Nephron (organoid): ENCODE data around the gene DUSP2.

Source experiments
- H3K27ac Mint-ChIP-seq, 3 experiments: 2 replicates each; pipeline ENCODE4 v1.8.0; 2020; ENCODE audit warnings: mixed read lengths in 3 of 3, mild to moderate bottlenecking in 2 of 3, moderate library complexity in 1 of 3
- H3K27me3 Mint-ChIP-seq: 2 replicates; pipeline ENCODE4 v1.8.0; 2021; ENCODE audit warnings: low read depth, mild to moderate bottlenecking, moderate library complexity, mixed read lengths
- H3K36me3 Mint-ChIP-seq: 2 replicates; pipeline ENCODE4 v1.8.0; 2020; ENCODE audit warnings: low read depth, mixed read lengths
- H3K4me1 Mint-ChIP-seq: 2 replicates; pipeline ENCODE4 v1.8.0; 2020; ENCODE audit warnings: mixed read lengths
- H3K4me3 Mint-ChIP-seq, 3 experiments: 2 replicates each; pipeline ENCODE4 v1.8.0; 2020; ENCODE audit warnings: mild to moderate bottlenecking in 3 of 3, mixed read lengths in 3 of 3, moderate library complexity in 2 of 3
- H3K9me3 Mint-ChIP-seq: 2 replicates; pipeline ENCODE4 v1.8.0; 2020; ENCODE audit warnings: mixed read lengths
- CTCF ChIP-seq, 3 experiments: fragments of 200-600 bp; sonication (generic); IDR thresholded peaks; one replicate each; pipeline ENCODE4 v1.5.0; 2021; ENCODE audit warnings: antibody characterized with exemption in 3 of 3; ENCODE audit not compliant: unreplicated experiment in 3 of 3

Gene DUSP2

GRCh38 chr2:96146153-96146880, 1.1 kb upstream of the DUSP2 start:
- TF ChIP-seq CTCF (IDR thresholded peaks at IDR 0.05; ENCODE audit: unreplicated experiment in 3 of 3) = no peak
- Mint-ChIP-seq H3K36me3 (no peaks in the 10 kb centered on the region), H3K4me3 (peak overlapping the region; percentile 68 to 84 (median 83)), H3K27ac (peak overlapping the region; percentile 94 to 95 (median 94)), H3K27me3 (peaks cover 8% of the 10 kb centered on the region), H3K9me3 (no peaks in the 10 kb centered on the region), H3K4me1 (peaks cover 39% of the 10 kb centered on the region)

GRCh38 chr2:96145848-96146152, 560 bp upstream of the DUSP2 start:
- Mint-ChIP-seq H3K27ac (peak overlapping the region; percentile 94 to 95 (median 94)), H3K4me1 (peaks cover 39% of the 10 kb centered on the region), H3K4me3 (peak overlapping the region; percentile 67 to 84 (median 83)), H3K27me3 (peaks cover 8% of the 10 kb centered on the region), H3K36me3 (no peaks in the 10 kb centered on the region), H3K9me3 (no peaks in the 10 kb centered on the region)
- TF ChIP-seq CTCF (IDR thresholded peaks at IDR 0.05; ENCODE audit: unreplicated experiment in 3 of 3) = no peak

GRCh38 chr2:96144481-96145035, 682 bp downstream of the DUSP2 start:
- peaks cover 8% of the 10 kb centered on the region for H3K27me3 Mint-ChIP-seq
- peak in 1 of 3 experiments; percentile 1 for TF ChIP-seq CTCF (IDR thresholded peaks at IDR 0.05; ENCODE audit: unreplicated experiment in 3 of 3)
- H3K4me1 Mint-ChIP-seq = peaks cover 39% of the 10 kb centered on the region
- peak overlapping the region; percentile 40 to 73 (median 64) for H3K27ac Mint-ChIP-seq
- H3K9me3 Mint-ChIP-seq = no peaks in the 10 kb centered on the region
- peak overlapping the region; percentile 81 to 88 (median 85) for H3K4me3 Mint-ChIP-seq
- H3K36me3 Mint-ChIP-seq = no peaks in the 10 kb centered on the region

GRCh38 chr2:96143848-96144480, 1.3 kb downstream of the DUSP2 start:
- H3K36me3 Mint-ChIP-seq = no peaks in the 10 kb centered on the region
- peak overlapping the region; percentile 40 to 73 (median 64) for H3K27ac Mint-ChIP-seq
- no peaks in the 10 kb centered on the region for H3K9me3 Mint-ChIP-seq
- peaks cover 8% of the 10 kb centered on the region for H3K27me3 Mint-ChIP-seq
- TF ChIP-seq CTCF (IDR thresholded peaks at IDR 0.05; ENCODE audit: unreplicated experiment in 3 of 3) = peak; percentile 14 to 30 (median 21)
- peaks cover 35% of the 10 kb centered on the region for H3K4me1 Mint-ChIP-seq
- peak overlapping the region; percentile 81 to 88 (median 85) for H3K4me3 Mint-ChIP-seq

- Mint-ChIP-seq H3K9me3 (no peaks in the 10 kb centered on the region), H3K4me3 (peak overlapping the region; percentile 81 to 88 (median 85)), H3K36me3 (no peaks in the 10 kb centered on the region), H3K27me3 (peaks cover 9% of the 10 kb centered on the region), H3K27ac (peak overlapping the region in 1 of 3 experiments; percentile 31), H3K4me1 (peaks cover 30% of the 10 kb centered on the region)
- TF ChIP-seq CTCF (IDR thresholded peaks at IDR 0.05; ENCODE audit: unreplicated experiment in 3 of 3) = no peak
These were observed 1.9 kb downstream of the DUSP2 start for GRCh38 chr2:96143231-96143847.
